HepG2 (cell line): ENCODE results near the gene FIZ1. TPM values are rescaled to one million over a fixed set of nuclear protein-coding genes. Genes with fewer than 3 reads are reported as not detected.

Source experiments
- ATAC-seq: fragments of 200-7000 bp; cut with Tn5 transposase; 3 replicates; pipeline ENCODE4 v1.9.1; 2020; ENCODE audit warnings: mild to moderate bottlenecking, moderate library complexity
- BruUV-seq: library from RNA; stranded (reverse); fragments of 400-500 nt; replicated peaks from 2 replicates; lab custom pipeline; 2021; lab: Mats Ljungman, UMichigan
- CTCF ChIA-PET: fragments of 300-600 bp; formaldehyde crosslinking; extraction: SDS; loops from one replicate; lab custom pipeline; 2021; ENCODE audit warnings: low total read pairs, inconsistent platforms, low intra/inter-chr PET ratio; lab: Yijun Ruan, JAX
- POLR2A ChIA-PET: fragments of 350-600 bp; sonication (Branson Sonifier 250); formaldehyde crosslinking; loops from one replicate; lab custom pipeline; 2020; ENCODE audit warnings: antibody characterized with exemption, inconsistent platforms; lab: Yijun Ruan, JAX
- DNase-seq: peaks from one replicate; pipeline ENCODE4 v3.0.0-alpha.2; 2015; ENCODE audit warnings: low spot score
- FAIRE-seq: peaks from 3 replicates; lab custom pipeline; 2011; peaks lifted over from hg19 to GRCh38; lab: Jason Lieb, UNC
- H2AFZ ChIP-seq: one replicate; pipeline ENCODE4 v1.6.1; 2011; ENCODE audit warnings: low read length, inconsistent platforms
- H3K27ac ChIP-seq: fragments of 300-600 bp; 3 replicates; pipeline ENCODE4 v1.8.0; 2011; ENCODE audit warnings: mixed run types, mild to moderate bottlenecking, mixed read lengths, low read length, inconsistent platforms; ENCODE audit not compliant: insufficient read depth; ENCODE audit errors: extremely low read length
- H3K27me3 ChIP-seq, 2 experiments: fragments of 200-600 bp in 1 of 2; 2 replicates in 1 of 2; 3 replicates in 1 of 2; pipeline versions ENCODE4 v1.6.0 to v1.8.0; 2011; ENCODE audit warnings: low read length in 2 of 2, mild to moderate bottlenecking in 2 of 2, moderate library complexity in 2 of 2, inconsistent platforms in 1 of 2; ENCODE audit not compliant: insufficient read depth in 2 of 2, control insufficient read depth in 1 of 2
- H3K36me3 ChIP-seq, 2 experiments: fragments of 200-600 bp in 1 of 2; replicated peaks in 1 of 2; 2 replicates in 1 of 2; 3 replicates in 1 of 2; pipeline versions ENCODE4 v1.5.1 to v1.8.0; 2011; ENCODE audit warnings: low read length in 2 of 2, inconsistent platforms in 1 of 2; ENCODE audit not compliant: insufficient read depth in 2 of 2, control insufficient read depth in 1 of 2
- H3K4me1 ChIP-seq: 2 replicates; pipeline ENCODE4 v1.5.1; 2012; ENCODE audit warnings: low read length, inconsistent platforms; ENCODE audit not compliant: insufficient read depth
- H3K4me2 ChIP-seq: 2 replicates; pipeline ENCODE4 v1.6.0; 2011; ENCODE audit warnings: low read depth, low read length, inconsistent platforms
- H3K4me3 ChIP-seq, 3 experiments: fragments of 200-600 bp in 1 of 3; sonication (generic), shearing (Covaris generic) in 1 of 3; replicated peaks in 1 of 3; 2 replicates each; pipeline ENCODE4 v1.5.1; 2011 to 2016; ENCODE audit warnings: low read length in 3 of 3, inconsistent platforms in 2 of 3, low read depth in 2 of 3, mild to moderate bottlenecking in 2 of 3, control low read depth in 1 of 3, mixed read lengths in 1 of 3; ENCODE audit not compliant: insufficient read depth in 1 of 3
- H3K79me2 ChIP-seq: one replicate; pipeline ENCODE4 v1.6.1; 2011; ENCODE audit warnings: low read length, inconsistent platforms; ENCODE audit not compliant: insufficient read depth
- H3K9ac ChIP-seq: 2 replicates; pipeline ENCODE4 v1.6.0; 2011; ENCODE audit warnings: mild to moderate bottlenecking, low read depth, low read length, inconsistent platforms; ENCODE audit not compliant: insufficient read depth
- H3K9me3 ChIP-seq: 2 replicates; pipeline ENCODE4 v1.5.1; 2012; ENCODE audit warnings: mild to moderate bottlenecking, low read length
- H4K20me1 ChIP-seq: 2 replicates; pipeline ENCODE4 v1.6.0; 2011; ENCODE audit warnings: inconsistent platforms, mild to moderate bottlenecking, low read length, moderate library complexity; ENCODE audit not compliant: insufficient read depth
- NFAT5 ChIP-seq: sonication (generic); formaldehyde crosslinking; IDR thresholded peaks from 2 replicates; pipeline ENCODE4 v1.4.0; 2020; ENCODE audit warnings: missing genetic modification reagents
- PHF8 ChIP-seq: sonication (generic); formaldehyde crosslinking; IDR thresholded peaks from 2 replicates; pipeline ENCODE4 v1.5.0; 2020; ENCODE audit warnings: missing genetic modification reagents
- RNF219 ChIP-seq: sonication (generic); formaldehyde crosslinking; IDR thresholded peaks from 2 replicates; pipeline ENCODE4 v1.5.0; 2020; ENCODE audit warnings: mild to moderate bottlenecking, missing genetic modification reagents
- TOPORS ChIP-seq: sonication (generic); formaldehyde crosslinking; IDR thresholded peaks from 2 replicates; pipeline ENCODE4 v1.8.0; 2023; ENCODE audit warnings: mild to moderate bottlenecking, missing genetic modification reagents
- ZNF207 ChIP-seq: fragments of 450-650 bp; IDR thresholded peaks from 2 replicates; pipeline ENCODE4 v1.6.1; 2016; ENCODE audit warnings: antibody characterized with exemption, borderline replicate concordance
- ZNF362 ChIP-seq: sonication (generic); formaldehyde crosslinking; IDR thresholded peaks from 2 replicates; pipeline ENCODE4 v1.4.0; 2020; ENCODE audit warnings: missing genetic modification reagents, mild to moderate bottlenecking, borderline replicate concordance
- ZNF776 ChIP-seq: sonication (generic); formaldehyde crosslinking; IDR thresholded peaks from 2 replicates; pipeline ENCODE4 v1.4.0; 2020; ENCODE audit warnings: mild to moderate bottlenecking, missing genetic modification reagents
- ZUFSP ChIP-seq: sonication (generic); formaldehyde crosslinking; IDR thresholded peaks from 2 replicates; pipeline ENCODE4 v1.9.0; 2021; ENCODE audit warnings: missing genetic modification reagents, mild to moderate bottlenecking, borderline replicate concordance
- WGBS: methylation state at CpG from one replicate; pipeline ENCODE4 v1.1.6; 2017; ENCODE audit warnings: low lambda C conversion rate; 5-methylcytosine and 5-hydroxymethylcytosine counted together
- in situ Hi-C: cut with HindIII; loops from 2 replicates; pipeline ENCODE4 v1.10.0; 2017; ENCODE audit warnings: low pct_unique_long_range_greater_than_20kb; ENCODE audit not compliant: extremely low pct_ligation_motif_present
- intact Hi-C: fragments of 100-400 bp; cut with micrococcal nuclease; formaldehyde crosslinking; loops from one replicate; pipeline ENCODE4 v1.10.0; 2022; ENCODE audit not compliant: unreplicated experiment
- polyA plus RNA-seq, 8 experiments: library from polyadenylated mRNA; depleted of rRNA in 3 of 8; stranded (reverse) in 7 of 8; unstranded in 1 of 8; fragments of >200 nt; fragmentation: Illumina TruSeq in 4 of 8; extraction: Trizol in 4 of 8; gene quantifications; 2 replicates each; pipeline versions ENCODE4 v1.2.1 to v1.2.3, GENCODE V29; 2011 to 2016; ENCODE audit warnings: low read depth in 4 of 8, missing spikeins in 1 of 8, mixed read lengths in 1 of 8; ENCODE audit not compliant: insufficient read depth in 1 of 8
- total RNA-seq, 5 experiments: library from RNA; depleted of rRNA; stranded (reverse); fragments of >200 nt; fragmentation: Illumina TruSeq; extraction: Trizol; gene quantifications; 2 replicates each; pipeline ENCODE4 v1.2.3, GENCODE V29; 2016; ENCODE audit warnings: low read depth in 1 of 5

The FIZ1 gene
- total and polyA plus RNA-seq, 2 of the 13 experiments (the other 11 are each of a cell fraction or from before 2014, with no cell fraction given), result 3.6 to 5.9 TPM

- Histone ChIP-seq H3K9ac (no peak overlapping the region), H3K36me3 (peaks cover 5 to 8% of the 10 kb centered on the region in 2 experiments; a peak in 4 of 5 replicates), H3K4me2 (no peak overlapping the region), H3K27ac (no peak overlapping the region), H2AFZ (no peak overlapping the region), H3K27me3 (no peaks in the 10 kb centered on the region; a peak in 1 of 5 replicates), H3K4me1 (peaks cover 13% of the 10 kb centered on the region; the same call in 1 of the 2 replicates), H3K9me3 (no peaks in the 10 kb centered on the region), H4K20me1 (no peaks in the 10 kb centered on the region), H3K4me3 (no peak overlapping the region), H3K79me2 (no peaks in the 10 kb centered on the region)
- ChIA-PET POLR2A (interaction anchor here (0.9 kb wide), 1 partner anchor 9 kb away, joined by 4 read pairs; the partner anchor contains the start of gene FIZ1), CTCF (no interaction called here)
- TF ChIP-seq NFAT5 (no peak), PHF8 (CRISPR knock-in tag) (no peak), ZNF207 (no peak), ZNF776 (CRISPR knock-in tag) (no peak), TOPORS (CRISPR knock-in tag) (no peak), ZNF362 (CRISPR knock-in tag) (no peak), RNF219 (no peak), ZUFSP (CRISPR knock-in tag) (no peak)
- FAIRE-seq, result no peak
- no peak for DNase-seq
- ATAC-seq, result no peak
- WGBS, result 48% methylated on average over 7 of the region's 7 CpGs
- intact Hi-C loops (no loop called here), in situ Hi-C loops (no loop called here)
- no TSS peak for BruUV-seq
These were observed 9.2 kb downstream of the FIZ1 start for GRCh38 chr19:55590109-55590508.
